ENCODE measurements around the gene NCAPG. TPM values are rescaled to one million over a fixed set of nuclear protein-coding genes. Genes with fewer than 3 reads are reported as not detected.

The NCAPG gene
- total and polyA plus RNA-seq, 3 donors from 2014 or later, result 7.6 to 13.3 (median 12.5) TPM

DNA sequence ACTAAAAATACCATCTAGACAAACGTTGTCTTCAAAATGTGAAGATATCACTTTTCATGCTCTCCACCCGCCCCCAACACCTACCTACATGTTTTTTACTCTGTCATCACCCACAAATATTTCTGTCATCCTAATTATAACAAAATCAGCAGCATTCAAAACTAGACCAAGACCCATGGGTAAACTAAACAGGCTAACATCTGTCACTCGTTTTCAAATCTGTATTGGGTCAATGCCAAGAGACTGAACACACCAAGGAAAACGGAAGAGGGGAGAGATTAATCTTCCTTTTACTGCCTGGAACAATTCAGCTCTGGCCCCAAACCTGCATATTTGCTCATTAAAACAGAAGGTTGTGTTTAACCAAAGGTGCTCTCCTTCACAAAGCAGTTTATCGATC is 46.8 kb upstream of the NCAPG start:
- Histone ChIP-seq H3K36me3 (ENCODE audit: low read depth, missing control alignments) (no peaks in the 10 kb centered on the region), H3K4me3 (no peak overlapping the region), H3K9me3 (no peaks in the 10 kb centered on the region), H3K27me3 (no peaks in the 10 kb centered on the region), H3K4me1 (no peaks in the 10 kb centered on the region), H3K27ac (no peak overlapping the region)
- no peak for DNase-seq
- intact Hi-C loops (cut with DNase I; ENCODE audit: low total_unique reads), result no loop called here
- no peak for TF ChIP-seq POLR2A (IDR thresholded peaks at IDR 0.05)
- TF ChIP-seq, protein P1, sequence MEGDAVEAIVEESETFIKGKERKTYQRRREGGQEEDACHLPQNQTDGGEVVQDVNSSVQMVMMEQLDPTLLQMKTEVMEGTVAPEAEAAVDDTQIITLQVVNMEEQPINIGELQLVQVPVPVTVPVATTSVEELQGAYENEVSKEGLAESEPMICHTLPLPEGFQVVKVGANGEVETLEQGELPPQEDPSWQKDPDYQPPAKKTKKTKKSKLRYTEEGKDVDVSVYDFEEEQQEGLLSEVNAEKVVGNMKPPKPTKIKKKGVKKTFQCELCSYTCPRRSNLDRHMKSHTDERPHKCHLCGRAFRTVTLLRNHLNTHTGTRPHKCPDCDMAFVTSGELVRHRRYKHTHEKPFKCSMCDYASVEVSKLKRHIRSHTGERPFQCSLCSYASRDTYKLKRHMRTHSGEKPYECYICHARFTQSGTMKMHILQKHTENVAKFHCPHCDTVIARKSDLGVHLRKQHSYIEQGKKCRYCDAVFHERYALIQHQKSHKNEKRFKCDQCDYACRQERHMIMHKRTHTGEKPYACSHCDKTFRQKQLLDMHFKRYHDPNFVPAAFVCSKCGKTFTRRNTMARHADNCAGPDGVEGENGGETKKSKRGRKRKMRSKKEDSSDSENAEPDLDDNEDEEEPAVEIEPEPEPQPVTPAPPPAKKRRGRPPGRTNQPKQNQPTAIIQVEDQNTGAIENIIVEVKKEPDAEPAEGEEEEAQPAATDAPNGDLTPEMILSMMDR (IDR thresholded peaks at IDR 0.05), result no peak
- 26 to 28% methylated on average over 5 of the region's 5 CpGs for WGBS, 2 donors

DNA sequence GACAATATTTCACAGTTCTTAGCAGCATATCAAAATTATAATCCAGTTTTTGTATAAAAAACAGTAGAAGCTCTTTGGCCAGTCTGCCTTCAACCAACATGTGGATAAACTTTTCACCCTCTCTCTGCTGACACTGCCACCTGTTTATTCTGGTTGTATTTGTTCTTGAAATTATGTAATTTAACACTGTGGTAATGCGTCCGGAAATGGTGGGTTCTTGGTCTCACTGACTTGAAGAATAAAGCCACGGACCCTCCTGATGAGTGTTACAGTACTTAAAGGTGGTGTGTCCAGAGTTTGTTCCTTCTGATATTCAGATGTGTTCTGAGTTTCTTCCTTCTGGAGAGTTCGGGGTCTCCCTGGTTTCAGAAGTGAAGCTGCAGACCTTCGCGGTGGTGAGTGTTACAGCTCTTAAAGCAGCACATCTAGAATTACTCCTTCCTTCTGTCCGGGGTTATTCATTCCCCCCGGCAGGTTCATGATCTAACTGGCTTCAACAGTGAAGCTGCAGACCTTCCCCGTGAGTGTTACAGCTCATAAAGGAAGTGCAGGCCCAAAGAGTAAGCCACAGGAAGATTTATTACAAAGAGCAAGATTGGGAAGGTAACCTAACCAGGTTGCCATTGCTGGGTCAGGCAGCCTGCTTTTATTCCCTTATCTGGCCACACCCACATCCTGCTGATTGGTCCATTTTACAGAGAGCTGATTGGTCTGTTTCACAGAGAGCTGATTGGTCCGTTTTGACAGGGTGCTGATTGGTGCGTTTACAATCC is 45.1 kb upstream of the NCAPG start:
- H3K27ac ChIP-seq, result no peak overlapping the region
- TF ChIP-seq, protein P1 (IDR thresholded peaks at IDR 0.05), result no peak
- no peak for TF ChIP-seq POLR2A (IDR thresholded peaks at IDR 0.05)
- H3K36me3 ChIP-seq (ENCODE audit: low read depth, missing control alignments), result no peaks in the 10 kb centered on the region
- intact Hi-C loops (cut with DNase I; ENCODE audit: low total_unique reads), result no loop called here
- DNase-seq, result peak; percentile 42
- 72 to 73% methylated on average over 11 of the region's 11 CpGs for WGBS, 2 donors
- no peaks in the 10 kb centered on the region for H3K27me3 ChIP-seq
- H3K4me1 ChIP-seq, result no peaks in the 10 kb centered on the region
- no peak overlapping the region for H3K4me3 ChIP-seq
- H3K9me3 ChIP-seq, result no peaks in the 10 kb centered on the region

DNA sequence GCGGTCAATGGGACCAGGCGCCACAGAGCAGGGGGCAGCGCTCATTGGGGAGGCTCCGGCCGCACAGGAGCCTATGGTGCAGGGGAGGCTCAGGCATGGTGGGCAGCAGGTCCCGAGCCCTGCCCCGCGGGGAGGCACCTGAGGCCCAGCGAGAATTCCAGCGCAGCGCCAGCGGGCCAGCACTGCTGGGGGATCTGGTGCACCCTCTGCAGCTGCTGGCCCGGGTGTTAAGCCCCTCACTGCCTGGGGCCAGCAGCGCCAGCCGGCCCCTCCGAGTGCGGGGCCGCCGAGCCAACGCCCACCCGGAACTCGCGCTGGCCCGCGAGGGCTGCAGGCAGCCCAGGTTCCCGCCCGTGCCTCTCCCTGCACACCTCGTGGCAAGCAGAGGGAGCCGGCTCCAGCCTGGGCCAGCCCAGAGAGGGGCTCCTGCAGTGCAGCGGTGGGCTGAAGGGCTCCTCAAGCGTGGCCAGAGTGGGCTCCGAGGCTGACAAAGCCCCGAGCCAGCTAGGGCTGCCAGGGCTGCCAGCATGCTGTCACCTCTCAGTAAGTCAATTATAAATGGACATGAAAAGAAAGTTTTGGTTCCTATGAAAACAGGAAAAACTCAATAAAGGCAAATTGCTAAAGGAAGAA is 43.8 kb upstream of the NCAPG start:
- no peaks in the 10 kb centered on the region for H3K4me1 ChIP-seq
- DNase-seq, result no peak
- H3K27me3 ChIP-seq, result no peaks in the 10 kb centered on the region
- H3K27ac ChIP-seq, result no peak overlapping the region
- TF ChIP-seq POLR2A (IDR thresholded peaks at IDR 0.05), result no peak
- TF ChIP-seq, protein P1 (IDR thresholded peaks at IDR 0.05), result no peak
- peak overlapping the region in 1 of 2 donors; percentile 39 for H3K4me3 ChIP-seq
- no peaks in the 10 kb centered on the region for H3K36me3 ChIP-seq (ENCODE audit: low read depth, missing control alignments)
- intact Hi-C loops (cut with DNase I; ENCODE audit: low total_unique reads), result no loop called here
- no peaks in the 10 kb centered on the region for H3K9me3 ChIP-seq
- 63 to 79% methylated on average over 10 to 20 of the region's 33 CpGs for WGBS, 2 donors

DNA sequence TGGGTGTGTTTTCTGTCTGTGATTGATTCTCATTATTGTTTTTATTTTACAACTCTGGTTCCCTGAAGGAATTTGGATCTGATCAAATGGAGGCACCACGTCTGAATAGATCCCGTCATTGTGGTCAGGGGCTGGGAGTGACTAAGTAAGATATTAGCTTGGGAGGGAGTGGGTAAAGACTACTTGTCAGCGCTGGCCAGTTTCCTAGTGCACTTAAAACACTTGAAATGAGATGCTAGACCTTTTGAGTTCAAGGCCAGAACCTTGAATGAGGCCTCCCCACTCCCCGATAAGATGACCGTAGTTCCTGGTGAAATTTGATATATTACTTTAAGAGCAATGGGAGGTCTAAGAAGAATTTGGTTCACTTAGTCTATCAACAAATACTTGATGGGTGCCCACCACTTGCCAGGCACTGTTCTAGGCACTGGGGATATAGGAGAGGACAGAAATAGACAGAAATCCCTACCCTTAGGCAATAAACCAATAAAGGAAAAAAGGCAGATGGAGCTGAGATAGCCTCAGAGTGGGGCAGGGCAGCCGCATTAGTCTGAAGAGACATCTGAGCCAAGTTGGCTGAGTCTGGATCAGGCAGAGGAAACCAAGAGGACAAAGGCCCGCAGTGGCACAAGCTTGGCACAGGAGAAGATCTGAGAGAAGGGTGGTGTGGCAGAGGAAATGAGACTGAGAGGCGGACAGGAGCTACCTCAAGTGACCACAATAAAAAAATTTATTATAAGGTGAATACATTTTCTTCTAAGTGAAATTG is 41.2 kb upstream of the NCAPG start:
- H3K4me3 ChIP-seq, result no peak overlapping the region
- WGBS, 2 donors, result 42 to 59% methylated on average over 8 of the region's 8 CpGs
- intact Hi-C loops (cut with DNase I; ENCODE audit: low total_unique reads), result no loop called here
- no peak for DNase-seq
- no peaks in the 10 kb centered on the region for H3K9me3 ChIP-seq
- H3K27me3 ChIP-seq, result no peaks in the 10 kb centered on the region
- TF ChIP-seq, protein P1 (IDR thresholded peaks at IDR 0.05), result no peak
- TF ChIP-seq POLR2A (IDR thresholded peaks at IDR 0.05), result no peak
- H3K36me3 ChIP-seq (ENCODE audit: low read depth, missing control alignments), result no peaks in the 10 kb centered on the region
- no peaks in the 10 kb centered on the region for H3K4me1 ChIP-seq
- no peak overlapping the region for H3K27ac ChIP-seq

Measured in testis (tissue), 3 donors.